Middle frontal gyrus (tissue), 1 donor: ENCODE measurements around the gene CHST1.
A peak's percentile ranks its signal among the peaks of the same experiment; 100 is the strongest.

Source experiments
- DNase-seq: peaks from one replicate; pipeline ENCODE4 v3.0.0-alpha.2; 2015; ENCODE audit warnings: low spot score; ENCODE audit errors: extremely low spot score

Gene CHST1

GRCh38 chr11:45660729-45661438 is 4.5 kb downstream of the CHST1 start:
- no peak for DNase-seq

- no peak for DNase-seq
These were observed 5.6 kb downstream of the CHST1 start for GRCh38 chr11:45659818-45660160.

GRCh38 chr11:45659031-45659817 is 6.2 kb downstream of the CHST1 start:
- no peak for DNase-seq

- DNase-seq, result no peak
These were observed 7.0 kb downstream of the CHST1 start for GRCh38 chr11:45658292-45658991.

GRCh38 chr11:45657496-45658260 is 7.7 kb downstream of the CHST1 start:
- DNase-seq, result no peak

GRCh38 chr11:45655831-45656230 is 9.6 kb downstream of the CHST1 start:
- no peak for DNase-seq

- peak; percentile 61 for DNase-seq
These were observed 10.1 kb downstream of the CHST1 start for GRCh38 chr11:45655347-45655756.

- no peak for DNase-seq
These were observed 10.5 kb downstream of the CHST1 start for GRCh38 chr11:45655012-45655283.

- no peak for DNase-seq
These were observed 11.0 kb downstream of the CHST1 start for GRCh38 chr11:45654231-45655011.

- no peak for DNase-seq
These were observed 12.1 kb downstream of the CHST1 start for GRCh38 chr11:45653277-45653676.

GRCh38 chr11:45652781-45653180 is 12.6 kb downstream of the CHST1 start:
- no peak for DNase-seq

GRCh38 chr11:45651841-45652749 is 13.3 kb downstream of the CHST1 start:
- DNase-seq, result no peak

- no peak for DNase-seq
These were observed 14.3 kb downstream of the CHST1 start for GRCh38 chr11:45651156-45651555.

GRCh38 chr11:45650166-45651095 is 15.0 kb downstream of the CHST1 start:
- DNase-seq, result no peak

- DNase-seq, result no peak
These were observed 15.8 kb downstream of the CHST1 start for GRCh38 chr11:45649544-45650165.

GRCh38 chr11:45648931-45649330 is 16.5 kb downstream of the CHST1 start:
- DNase-seq, result no peak

- no peak for DNase-seq
These were observed 17.6 kb downstream of the CHST1 start for GRCh38 chr11:45647786-45648185.

- DNase-seq, result no peak
These were observed 18.1 kb downstream of the CHST1 start for GRCh38 chr11:45647329-45647728.
